Measurements from ENCODE around the gene WNT5B.
A peak's percentile ranks its signal among the peaks of the same experiment; 100 is the strongest.
"Not testable (repeated sequence)": the region's sequence is repeated elsewhere in the genome, so short reads cannot be mapped to it uniquely, and the experiment has no call there.

Gene WNT5B

DNA sequence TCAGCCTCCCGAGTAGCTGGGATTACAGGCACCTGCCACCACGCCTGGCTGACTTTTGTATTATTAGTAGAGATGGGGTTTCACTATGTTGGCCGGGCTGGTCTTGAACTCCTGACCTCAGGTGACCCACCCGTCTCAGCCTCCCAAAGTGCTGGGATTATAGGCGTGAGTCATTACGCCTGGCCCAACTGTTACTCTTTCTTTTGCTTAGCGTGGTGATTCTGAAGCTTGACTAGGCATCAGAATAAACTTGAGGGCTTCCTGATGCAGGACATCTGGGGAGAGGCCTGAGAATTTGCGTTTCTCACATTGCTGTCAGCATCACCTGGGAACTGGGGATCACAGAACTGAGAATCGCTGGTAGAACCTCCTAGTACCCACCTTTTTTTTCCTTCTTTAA is 26.3 kb upstream of the WNT5B start:
- not testable (repeated sequence) for DNase-seq

DNA sequence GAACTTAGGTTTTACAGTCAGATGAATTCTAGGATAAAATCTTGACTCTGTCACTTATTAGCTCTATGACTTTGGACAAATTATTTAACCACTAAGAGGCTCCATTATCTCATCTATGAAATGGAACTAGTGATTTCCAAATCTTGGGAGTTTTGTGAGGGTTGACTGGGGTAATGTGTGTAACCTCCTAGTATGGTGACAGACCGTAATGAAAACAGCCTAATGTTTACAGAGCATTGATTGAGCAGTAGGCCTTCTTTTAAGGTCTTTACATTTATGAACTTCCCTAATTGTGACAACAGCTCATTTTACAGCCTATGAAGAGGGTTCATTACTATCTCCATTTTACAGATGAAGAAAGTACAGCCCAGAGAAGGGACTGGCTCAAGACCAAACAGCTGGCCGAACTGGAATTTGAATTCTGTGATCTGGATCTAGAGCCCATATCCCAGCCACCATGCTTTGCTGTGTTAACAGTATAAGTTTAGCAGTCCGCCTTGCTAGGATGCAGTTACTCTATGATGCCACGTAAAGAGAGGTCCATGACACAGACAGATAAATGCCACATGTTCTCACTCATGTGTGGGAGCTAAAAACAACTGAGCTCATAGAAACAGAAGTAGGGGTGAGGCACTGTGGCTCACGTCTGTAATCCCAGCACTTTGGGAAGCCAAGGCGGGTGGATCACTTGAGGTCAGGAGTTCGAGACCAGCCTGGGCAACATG is 25.6 kb upstream of the WNT5B start:
- DNase-seq, result no peak

DNA sequence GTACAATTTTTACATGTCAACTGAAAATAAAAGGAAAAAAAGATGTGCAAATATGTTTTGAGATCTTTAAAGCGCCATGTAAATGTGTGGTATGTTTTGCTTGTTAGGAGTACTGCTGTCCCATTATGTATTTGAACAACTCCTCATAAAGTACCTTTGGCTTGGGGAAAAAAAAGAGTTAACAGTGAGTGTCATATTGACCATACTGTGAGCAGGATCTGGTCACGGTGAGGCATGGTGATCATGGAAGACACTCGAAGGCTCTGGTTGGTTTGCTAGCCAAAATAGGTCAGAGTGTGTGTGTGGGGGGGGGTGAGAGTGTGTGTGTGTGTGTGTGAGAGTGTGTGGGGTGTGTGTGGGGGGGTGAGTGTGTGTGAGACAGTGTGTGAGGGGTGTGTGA is 24.6 kb upstream of the WNT5B start:
- no peak for DNase-seq

DNA sequence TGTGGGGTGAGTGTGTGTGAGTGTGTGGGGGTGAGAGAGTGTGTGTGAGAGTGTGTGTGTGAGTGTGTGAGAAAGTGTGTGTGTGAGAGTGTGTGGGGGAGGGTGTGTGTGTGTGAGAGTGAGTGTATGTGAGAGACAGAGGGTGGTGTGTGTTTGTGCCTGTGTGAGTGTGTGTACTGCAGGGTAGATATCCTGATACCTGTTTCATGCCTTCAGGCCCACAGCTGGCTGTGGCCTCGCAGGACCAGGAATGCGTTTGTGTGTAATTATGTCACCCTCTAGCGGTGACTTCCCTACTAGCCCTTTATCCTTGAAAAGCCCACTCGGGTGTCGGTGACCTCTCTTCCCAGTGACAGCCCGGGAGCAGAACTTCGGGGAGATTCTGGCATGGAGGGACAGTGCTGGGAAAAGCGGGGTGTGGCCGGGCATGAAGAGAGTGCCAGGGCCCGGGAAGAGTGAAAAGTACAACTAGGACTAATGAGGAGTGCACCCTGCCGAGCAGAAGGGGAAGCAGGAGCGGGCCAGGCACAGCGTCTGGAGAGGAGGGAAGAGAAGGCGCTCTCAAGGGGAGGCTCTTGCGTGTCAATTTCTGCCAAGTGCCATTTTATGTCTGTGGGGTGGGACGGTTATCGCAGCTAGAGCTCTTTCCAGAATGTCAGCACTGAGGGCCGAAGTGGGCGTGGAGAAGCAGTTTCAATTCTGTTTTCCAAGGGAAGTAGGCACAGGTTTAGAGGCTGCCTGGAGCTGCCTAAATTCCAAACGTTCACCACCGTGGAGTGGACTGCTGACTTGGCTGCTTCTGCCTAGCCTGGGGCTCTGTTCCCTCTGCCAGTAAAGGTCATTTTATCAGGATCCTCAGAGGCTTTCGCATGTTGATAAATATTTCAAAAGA is 23.7 kb upstream of the WNT5B start:
- DNase-seq, result peak; percentile 72

DNA sequence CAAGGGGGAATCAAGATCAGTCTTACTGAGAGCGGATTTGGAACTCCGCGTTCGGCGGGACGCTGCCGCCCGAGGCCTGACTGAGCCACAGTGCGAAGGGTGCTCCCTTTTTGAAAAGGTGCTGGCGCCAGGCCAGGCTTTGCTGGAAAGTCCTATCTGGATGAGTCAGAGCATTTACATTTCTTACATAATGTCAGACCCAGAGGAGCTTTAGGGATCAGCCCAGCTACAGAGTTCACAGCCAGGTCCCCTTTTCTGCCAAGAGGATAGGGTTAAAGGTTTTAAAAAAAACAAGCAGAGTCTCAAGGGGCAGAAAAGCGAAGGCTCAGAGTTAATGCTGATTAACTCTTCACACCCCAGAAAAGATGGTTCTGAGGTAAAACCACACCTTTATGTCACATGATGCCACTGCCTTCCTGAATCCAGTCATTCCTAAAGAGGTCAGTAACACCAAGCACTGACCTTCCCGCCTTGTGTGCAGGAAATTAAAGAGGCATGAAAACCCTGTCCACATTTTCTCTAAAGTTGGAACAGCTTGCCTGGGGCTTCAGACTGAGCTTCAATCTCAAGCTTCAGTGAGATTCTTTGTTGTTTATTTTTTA is 22.9 kb upstream of the WNT5B start:
- peak; percentile 78 for DNase-seq

DNA sequence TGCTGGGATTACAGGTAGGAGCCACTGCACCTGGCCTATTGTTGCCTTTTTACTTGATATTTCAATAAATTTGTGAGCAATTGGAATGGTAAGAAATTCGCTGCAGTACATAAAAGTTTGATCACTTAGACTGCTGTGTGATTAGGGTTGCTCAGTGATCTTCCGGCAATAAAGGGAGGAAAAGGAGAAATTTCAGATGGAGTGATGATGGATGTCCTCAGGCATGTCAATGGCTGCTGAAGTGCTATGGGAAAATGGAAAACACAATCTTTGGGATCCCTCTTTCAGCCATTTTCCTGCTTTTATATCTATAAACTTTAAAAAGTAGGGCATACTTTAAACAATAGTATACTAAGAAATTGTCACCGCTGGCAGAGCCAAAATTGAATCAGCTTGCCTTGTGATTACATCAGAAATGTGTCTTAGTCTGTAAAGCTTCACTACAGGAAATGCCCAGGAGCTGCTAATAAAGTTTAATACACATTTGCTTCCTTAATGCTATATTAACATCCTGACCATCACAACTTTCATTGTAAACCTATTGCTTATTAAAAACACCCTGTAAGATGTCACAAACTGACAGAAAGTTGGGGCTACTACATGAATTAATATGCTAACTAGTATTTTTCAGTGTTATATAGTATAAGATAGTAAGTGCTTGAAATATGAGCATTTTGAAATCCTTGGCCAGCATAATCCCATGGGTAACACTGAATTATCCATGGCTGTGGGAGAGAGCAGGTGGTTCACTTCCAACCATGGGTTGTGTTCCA is 20.9 kb upstream of the WNT5B start:
- DNase-seq, result no peak

DNA sequence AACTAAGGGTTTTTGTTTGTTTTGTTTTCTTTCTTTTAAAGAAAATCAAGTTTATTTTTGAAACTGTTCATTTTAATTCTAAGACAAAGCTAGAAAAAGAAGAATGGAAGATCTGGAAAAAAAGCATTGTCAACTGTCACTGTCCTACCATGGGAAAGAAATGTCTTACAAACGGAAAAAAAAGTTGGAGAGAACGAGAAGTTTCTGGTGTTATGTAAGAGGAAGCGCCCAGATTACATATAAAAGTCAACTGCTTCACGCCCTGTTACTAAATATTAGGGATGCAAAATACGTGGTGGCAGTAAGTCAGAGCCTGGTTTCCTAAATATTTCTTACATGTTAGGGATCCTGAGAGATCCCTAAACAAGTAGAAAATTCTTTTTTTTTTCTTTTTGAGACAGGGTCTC is 20.3 kb upstream of the WNT5B start:
- no peak for DNase-seq

DNA sequence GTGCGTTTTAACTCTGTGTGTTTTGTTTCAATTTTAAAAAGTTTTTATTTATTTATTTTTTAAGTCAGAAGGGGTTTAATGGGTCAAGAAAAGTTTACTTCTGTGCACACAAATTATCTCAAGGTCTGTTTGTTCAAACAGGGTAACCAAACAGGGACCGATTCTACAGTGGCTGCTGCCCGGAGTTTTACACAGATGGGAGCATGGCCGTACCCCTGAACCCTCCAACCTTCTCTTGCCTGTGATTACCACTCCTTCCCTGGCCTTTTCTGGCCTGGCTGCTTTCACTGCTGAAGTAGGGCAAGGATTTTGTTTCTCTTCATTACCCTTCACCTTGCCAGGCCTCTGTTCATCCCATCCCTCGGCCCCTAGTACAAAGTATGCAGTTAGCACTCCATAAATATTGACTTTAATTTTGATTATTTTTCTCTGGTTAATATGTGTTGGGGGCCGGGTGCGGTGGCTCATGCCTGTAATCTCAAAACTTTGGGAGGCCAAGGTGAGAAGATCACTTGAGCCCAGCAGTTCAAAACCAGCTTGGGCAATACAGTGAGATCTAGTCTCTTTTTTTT is 18.9 kb upstream of the WNT5B start:
- DNase-seq, result no peak

DNA sequence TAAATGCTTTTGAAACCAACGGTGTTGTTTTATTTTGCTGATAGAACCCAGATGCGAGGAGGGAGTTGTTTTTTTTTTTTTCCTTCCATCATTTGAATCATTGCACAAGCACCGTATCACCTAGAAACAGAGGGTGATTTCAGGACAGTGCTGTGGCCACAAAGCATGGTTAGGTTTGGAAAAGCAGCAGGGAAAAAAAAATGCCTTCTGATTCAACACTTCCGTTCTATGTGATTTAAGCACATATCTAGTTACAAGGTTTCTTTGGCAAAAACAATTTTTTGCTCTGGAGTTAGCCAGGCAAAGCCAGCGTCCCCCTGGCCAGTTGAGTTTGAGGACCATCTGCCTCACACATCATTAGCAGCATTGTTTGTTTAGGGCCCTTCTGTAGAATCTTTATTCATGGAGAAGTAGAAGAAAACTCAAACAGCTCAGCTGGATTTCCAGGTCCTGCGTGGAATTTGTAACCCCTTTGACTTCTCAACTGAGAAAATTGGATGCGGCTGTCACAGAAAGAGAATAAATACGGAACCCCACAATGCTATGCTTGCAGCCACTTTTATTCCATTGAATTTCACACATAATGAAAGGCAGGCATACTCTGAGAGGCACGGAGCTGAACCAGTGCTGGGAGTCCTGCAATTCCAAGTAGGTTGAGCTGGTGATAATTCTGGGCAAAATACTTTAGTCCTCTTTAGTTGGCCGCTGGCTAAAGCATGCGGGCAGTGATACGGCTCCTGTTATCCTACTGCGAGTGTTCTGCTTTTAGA is 17.0 kb upstream of the WNT5B start:
- no peak for DNase-seq

DNA sequence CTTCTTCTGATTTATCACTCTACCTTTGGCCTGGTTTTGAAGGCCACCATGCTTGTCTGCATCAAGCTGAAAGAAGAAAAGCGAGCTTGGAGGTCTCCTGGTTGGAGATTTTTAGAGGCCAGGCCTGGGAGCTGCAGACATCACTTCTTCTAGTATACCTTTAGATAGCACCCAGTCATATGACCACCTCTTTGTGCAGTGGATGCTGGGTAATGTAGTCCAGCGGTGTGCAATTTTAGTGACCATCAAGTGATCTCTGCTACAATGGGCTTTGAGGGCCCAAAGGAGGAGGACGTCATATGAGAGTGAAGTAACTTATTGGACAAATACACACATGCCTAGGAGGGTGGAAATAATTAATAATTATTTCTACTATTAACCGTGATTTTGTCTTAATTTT is 15.2 kb upstream of the WNT5B start:
- no peak for DNase-seq

DNA sequence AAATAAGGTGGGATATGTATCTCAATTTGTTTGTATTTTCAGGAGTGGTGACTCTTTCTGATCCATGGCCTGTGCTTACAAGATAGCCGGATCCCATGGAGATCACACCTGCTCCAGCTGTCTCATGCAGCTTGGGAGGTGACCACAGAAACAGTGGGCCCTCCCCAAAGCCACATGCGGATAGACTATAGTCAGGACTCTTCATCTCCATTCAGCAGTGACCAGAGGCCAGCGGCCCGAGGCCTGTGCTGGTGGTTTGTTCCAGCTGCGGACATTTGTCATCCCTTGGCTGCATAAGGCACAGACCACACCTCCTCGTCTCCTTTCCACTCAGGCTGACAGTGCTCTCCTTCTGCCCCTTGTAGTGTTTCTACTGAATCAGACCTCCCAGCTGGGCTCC is 14.7 kb upstream of the WNT5B start:
- no peak for DNase-seq

DNA sequence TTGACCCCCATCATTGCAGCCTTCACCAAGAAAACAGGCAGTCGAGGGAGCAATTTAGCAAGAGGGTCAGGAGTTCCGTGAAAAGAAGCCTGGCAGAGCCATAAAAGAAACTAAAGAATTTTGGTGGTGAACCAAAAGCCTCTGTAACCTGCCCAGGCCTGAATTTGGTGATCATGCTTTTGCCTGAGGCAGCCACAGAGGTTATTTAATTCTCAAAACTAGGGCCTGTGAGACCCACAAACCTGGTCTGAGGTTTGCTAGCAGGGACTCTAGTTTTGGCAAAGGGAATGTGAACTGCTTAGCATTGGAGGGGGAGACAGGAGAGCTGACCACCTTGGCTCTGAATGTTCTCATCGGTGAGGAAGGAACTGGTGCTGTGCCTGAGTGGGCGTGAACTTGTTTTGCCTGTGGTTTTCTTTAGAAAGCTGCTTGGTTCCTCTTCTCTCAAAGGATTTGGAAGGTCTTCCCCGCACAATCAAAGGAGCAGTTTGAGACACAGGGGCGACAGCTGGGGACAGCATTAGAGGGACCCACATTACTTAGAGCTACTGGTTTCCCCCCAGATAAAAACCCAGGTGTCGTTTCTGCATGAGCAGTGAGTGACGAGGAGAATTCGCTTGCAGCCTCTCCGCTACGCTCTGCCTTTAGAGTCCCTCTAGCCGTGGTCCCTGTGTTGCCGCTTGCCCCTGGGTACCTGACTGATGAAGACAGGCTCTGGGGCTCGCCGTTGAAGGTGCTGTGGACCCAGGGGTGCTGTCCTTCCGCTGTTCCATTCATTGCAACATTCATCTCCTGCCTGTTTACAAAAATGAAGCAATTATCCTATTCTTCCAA is 12.6 kb upstream of the WNT5B start:
- DNase-seq, result no peak

DNA sequence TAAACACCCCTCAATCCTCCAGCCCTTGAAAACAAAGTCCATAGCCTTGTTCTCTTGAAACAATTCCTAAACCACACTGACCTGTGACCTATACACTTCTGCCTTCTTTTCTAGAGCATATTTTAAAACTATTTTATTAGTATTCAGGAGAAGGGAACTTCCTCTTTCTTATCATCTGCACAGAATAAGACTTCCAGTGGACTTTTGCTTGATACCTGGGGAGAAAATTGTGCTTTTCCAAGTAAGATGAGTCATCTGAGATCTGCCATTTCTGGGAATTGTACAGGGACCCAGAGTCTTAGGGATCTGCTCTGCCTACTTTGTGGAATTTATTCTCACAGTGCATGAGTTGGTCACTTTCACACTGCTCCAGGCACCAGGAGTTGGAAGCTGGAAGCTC is 10.5 kb upstream of the WNT5B start:
- no peak for DNase-seq

DNA sequence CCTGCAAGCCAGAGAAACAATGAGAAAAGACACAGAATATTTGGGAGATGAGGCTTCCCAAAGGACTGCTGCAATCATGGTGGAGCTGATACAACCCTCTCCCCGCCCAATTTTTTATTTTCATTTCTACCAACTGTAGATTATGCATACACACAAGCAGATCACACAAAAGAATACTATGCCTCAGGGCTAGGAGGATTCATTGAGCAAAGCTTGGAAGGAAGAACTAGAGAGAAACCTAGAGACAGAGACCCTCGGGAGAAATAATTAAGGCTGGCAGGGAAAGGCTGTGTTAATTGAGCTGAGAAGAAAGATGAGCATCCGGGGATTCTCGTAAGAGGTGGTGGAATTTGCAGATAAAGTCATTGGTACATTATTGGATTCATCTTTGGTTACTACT is 9.9 kb upstream of the WNT5B start:
- no peak for DNase-seq

DNA sequence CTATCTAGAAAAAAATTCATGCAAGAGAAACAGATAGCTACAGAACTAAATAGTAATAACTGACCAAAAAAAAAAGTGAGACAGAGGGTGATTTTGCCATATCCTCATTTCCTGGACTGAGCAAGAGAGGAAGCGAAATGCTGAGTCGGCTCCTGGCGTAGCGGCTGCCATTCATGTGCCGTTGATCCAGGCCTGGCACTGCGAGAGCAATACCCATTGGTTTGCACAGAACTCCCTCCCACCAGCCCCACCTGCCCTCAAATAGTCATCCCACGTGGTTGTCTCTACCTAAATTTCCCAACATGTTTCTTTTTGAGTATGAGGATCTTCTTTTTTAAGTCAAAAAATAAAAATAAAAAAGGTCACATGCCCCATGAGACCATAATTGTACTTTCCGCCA is 9.4 kb upstream of the WNT5B start:
- peak; percentile 62 for DNase-seq

DNA sequence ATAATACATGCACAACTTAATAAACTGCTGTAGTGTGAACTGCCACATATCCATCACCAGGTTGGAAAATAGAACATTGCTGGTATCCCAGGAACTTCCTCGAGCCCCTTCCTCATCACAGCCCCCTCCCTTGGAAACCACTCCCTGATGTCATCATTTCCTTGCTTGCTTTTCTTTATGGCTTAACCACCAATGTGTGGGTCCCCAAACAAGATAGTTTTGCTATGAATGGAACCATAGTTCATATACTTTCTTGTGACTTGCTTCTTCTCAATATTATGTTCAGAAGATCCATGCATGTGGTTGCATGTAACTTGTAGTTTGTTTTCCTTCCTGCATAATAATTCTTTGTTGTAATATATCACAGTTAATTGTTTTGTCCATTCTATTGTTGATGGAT is 8.9 kb upstream of the WNT5B start:
- no peak for DNase-seq

DNA sequence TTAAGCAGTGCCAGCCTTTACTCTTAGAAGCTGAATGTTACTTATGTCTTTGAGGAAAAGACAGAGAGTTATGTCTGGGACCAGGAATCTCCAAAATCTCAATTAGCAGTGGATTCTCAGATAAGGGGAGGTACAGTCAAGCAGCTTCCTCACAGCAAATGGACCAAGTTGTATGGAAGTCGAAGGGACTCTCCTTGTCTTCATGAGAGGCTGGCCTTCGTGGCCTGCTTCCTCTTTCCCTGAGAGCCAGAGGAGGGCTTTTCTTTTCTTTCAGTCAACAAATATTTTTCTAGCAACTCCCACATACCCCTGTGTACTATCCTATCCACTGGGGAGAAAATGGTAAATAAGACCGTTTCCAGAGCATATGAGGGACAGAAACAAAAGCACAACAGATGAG is 6.6 kb upstream of the WNT5B start:
- DNase-seq, result no peak

DNA sequence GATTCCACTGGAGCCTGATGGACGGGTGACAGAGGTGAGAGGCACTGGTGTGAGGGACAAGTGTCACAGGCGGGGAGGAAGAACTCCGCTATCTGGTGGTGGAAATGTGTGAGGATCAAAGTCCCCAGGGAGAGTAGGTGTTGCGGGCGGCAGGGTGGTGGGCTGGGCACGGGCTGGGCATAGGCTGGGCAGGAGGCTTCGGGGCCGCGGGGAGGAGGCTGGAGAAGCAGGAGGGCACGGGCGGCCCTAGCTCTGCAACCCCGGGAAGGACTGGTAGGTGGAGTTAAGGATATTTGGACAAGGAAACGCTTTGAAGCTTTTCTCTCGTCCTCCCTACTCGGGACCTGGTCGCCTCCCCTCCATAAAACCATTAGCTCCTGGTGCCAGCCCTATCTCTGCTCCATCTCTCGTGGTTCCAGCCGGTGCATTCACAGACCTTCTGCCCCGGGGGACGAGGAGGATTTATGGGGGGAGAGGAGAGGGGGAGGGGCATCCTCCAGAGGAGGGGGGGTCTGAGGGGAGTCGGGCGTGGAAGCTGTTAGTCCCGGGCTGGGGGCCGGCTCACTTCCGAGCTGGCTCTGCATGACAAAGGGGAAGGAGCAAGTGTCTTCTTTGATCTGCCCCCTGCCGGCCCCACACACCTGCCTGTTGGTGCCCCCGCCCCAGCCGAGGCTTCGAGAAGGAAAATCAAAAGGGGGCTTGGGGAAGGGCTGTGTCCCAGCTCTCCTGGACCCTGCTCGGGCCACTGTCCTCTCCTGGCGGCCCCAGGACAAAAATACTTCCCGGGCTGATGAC is 504 bp downstream of the WNT5B start:
- DNase-seq, result no peak

DNA sequence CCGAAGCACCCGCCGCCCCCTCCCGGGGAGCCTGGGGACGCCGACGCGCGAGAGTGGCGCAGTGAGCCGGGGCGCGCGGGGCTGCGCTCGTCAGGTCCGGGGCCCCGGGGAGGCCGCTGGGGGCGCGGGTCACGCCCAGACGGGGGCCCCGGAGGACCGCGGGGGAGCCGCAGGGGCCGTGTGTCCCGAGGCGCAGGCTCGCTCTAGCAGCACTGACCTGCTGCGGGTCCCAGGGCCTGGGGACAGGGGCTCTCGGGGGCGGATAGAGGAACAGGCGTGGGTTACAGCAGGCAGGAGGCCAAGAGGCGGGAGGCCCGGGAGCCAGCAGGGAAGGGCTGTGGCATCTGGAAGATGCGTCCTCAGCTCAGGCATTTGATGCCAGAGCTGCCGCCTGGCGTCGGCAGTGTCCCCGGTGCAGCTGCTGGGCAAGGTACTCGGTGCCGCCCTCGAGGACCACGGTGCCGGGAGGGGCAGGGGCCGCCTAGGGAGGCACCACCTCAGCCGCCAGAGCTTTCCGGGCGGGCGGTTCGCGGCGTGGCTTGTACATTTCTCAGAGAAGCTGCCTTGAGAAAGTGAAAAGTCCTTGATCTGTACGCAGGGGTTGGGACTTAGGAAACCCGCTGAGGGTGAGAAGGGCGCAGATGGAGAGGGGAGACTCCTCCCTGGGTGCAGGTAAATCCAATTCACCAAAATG is 1.2 kb downstream of the WNT5B start:
- DNase-seq, result peak; percentile 71
